MM.1S (cell line): ENCODE results near the gene RPL35.

Experiments used
- EZH2 ChIP-seq: fragments of 300-600 bp; sonication (generic); optimal IDR thresholded peaks from 2 replicates; pipeline ENCODE3; 2017; ENCODE audit warnings: low read depth, mild to moderate bottlenecking, antibody characterized with exemption, low read length, mixed read lengths
- EZH2phosphoT487 ChIP-seq: fragments of 300-600 bp; sonication (generic); IDR thresholded peaks from 2 replicates; pipeline ENCODE4 v1.6.1; 2018; ENCODE audit warnings: antibody characterized with exemption, low read length
- TF ChIP-seq, protein P1 (sequence below): fragments of 300-600 bp; sonication (generic); IDR thresholded peaks from 2 replicates; pipeline ENCODE4 v1.5.1; 2016; ENCODE audit warnings: antibody characterized with exemption, low read length, mixed read lengths

DNA sequence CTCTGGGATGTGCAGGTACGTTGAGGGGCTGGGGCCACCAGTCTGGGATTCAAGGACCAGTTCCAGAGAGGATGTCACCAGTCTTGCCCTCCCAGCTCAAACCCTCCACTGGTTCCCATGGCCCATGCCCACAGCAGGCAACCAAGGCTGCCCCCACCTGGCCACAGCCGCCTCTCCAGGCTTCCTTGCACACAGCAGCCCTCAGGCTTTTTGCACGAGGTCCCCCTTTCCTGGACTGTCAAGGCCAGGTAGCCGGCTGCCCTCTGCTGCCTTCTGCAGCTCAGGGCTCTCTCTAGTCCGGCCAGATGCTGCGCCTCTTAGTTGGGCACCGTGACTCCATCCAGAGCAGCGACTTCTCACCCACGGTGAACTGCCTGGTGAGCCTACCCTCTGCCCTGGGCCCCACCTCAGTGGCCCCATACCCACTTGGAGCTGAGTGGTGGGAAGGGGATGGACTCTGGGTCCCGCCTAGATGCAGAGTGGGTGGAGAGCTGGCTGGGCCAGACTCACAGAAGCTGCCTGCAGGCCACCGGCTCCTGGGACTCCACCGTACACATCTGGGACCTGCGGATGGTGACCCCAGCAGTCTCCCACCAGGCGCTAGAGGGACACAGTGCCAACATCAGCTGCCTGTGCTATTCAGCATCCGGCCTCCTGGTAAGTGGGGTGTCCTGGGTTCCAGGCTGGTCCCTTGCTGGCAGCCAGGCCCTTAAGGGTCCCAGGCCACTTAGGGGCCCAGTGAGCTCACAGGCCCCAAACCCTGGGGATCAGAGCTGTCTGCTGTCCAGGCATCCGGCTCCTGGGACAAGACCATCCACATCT lies 5.6 kb downstream of the RPL35 start:
- TF ChIP-seq, protein P1, sequence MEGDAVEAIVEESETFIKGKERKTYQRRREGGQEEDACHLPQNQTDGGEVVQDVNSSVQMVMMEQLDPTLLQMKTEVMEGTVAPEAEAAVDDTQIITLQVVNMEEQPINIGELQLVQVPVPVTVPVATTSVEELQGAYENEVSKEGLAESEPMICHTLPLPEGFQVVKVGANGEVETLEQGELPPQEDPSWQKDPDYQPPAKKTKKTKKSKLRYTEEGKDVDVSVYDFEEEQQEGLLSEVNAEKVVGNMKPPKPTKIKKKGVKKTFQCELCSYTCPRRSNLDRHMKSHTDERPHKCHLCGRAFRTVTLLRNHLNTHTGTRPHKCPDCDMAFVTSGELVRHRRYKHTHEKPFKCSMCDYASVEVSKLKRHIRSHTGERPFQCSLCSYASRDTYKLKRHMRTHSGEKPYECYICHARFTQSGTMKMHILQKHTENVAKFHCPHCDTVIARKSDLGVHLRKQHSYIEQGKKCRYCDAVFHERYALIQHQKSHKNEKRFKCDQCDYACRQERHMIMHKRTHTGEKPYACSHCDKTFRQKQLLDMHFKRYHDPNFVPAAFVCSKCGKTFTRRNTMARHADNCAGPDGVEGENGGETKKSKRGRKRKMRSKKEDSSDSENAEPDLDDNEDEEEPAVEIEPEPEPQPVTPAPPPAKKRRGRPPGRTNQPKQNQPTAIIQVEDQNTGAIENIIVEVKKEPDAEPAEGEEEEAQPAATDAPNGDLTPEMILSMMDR: peak; percentile 22; the same call in 1 of the 2 replicates
- TF ChIP-seq EZH2: no peak
- TF ChIP-seq EZH2phosphoT487: no peak
